Thoracic aorta (tissue), 2 donors: ENCODE data around the gene DUSP6. TPM values are rescaled to one million over a fixed set of nuclear protein-coding genes. Genes with fewer than 3 reads are reported as not detected.

Experiments
- ATAC-seq: fragments of 150-250 bp; one replicate; pipeline ENCODE4 v1.8.0; 2017; ENCODE audit warnings: low read depth; ENCODE audit not compliant: insufficient number of reproducible peaks, low FRiP score
- DNase-seq: peaks from one replicate; pipeline ENCODE4 v3.0.0-alpha.2; 2020; ENCODE audit warnings: low spot score
- H3K27ac ChIP-seq, 2 donors: fragments of 200-600 bp; sonication (generic); 1 replicate in 1 of 2; 2 replicates in 1 of 2; pipeline ENCODE4 v1.5.1; 2016; ENCODE audit warnings: mild to moderate bottlenecking in 2 of 2, moderate library complexity in 2 of 2
- H3K27me3 ChIP-seq: fragments of 200-600 bp; sonication (generic); replicated peaks from 2 replicates; pipeline ENCODE4 v1.6.0; 2016; ENCODE audit warnings: mild to moderate bottlenecking; ENCODE audit not compliant: insufficient read depth
- H3K36me3 ChIP-seq: fragments of 200-600 bp; sonication (generic); one replicate; pipeline ENCODE4 v1.5.1; 2016
- H3K4me1 ChIP-seq, 2 donors: fragments of 200-600 bp; sonication (generic); 1 replicate in 1 of 2; 2 replicates in 1 of 2; pipeline versions ENCODE4 v1.5.1 to v1.6.0; 2016; ENCODE audit warnings: low read depth in 2 of 2, mild to moderate bottlenecking in 1 of 2; ENCODE audit not compliant: control insufficient read depth in 1 of 2
- H3K4me3 ChIP-seq: fragments of 200-600 bp; sonication (generic); 2 replicates; pipeline ENCODE4 v1.5.1; 2016; ENCODE audit warnings: mild to moderate bottlenecking
- H3K9me3 ChIP-seq: fragments of 200-600 bp; sonication (generic); 2 replicates; pipeline ENCODE4 v1.5.1; 2016
- CTCF ChIP-seq: fragments of 200-600 bp; sonication (generic); IDR thresholded peaks from one replicate; pipeline ENCODE4 v1.5.1; 2019; ENCODE audit warnings: antibody characterized with exemption
- total RNA-seq, 2 donors: library from RNA; depleted of rRNA; stranded (reverse); fragments of >200 nt; gene quantifications; one replicate each; pipeline versions ENCODE4 v1.1.0 to v1.2.3, GENCODE V29; 2016

The DUSP6 gene
- total RNA-seq, 2 donors from 2014 or later = 103 to 147 TPM

- no peaks in the 10 kb centered on the region for H3K27me3 ChIP-seq
- no peak for TF ChIP-seq CTCF
- H3K4me3 ChIP-seq = no peak overlapping the region
- H3K9me3 ChIP-seq = no peaks in the 10 kb centered on the region
- no peak for DNase-seq
- peaks cover 0 to 33% of the 10 kb centered on the region in 2 donors for H3K4me1 ChIP-seq
- H3K36me3 ChIP-seq = no peaks in the 10 kb centered on the region
- H3K27ac ChIP-seq = no peak overlapping the region
- no peak for ATAC-seq
These were observed 14.5 kb upstream of the DUSP6 start for GRCh38 chr12:89366676-89367364.

DNA sequence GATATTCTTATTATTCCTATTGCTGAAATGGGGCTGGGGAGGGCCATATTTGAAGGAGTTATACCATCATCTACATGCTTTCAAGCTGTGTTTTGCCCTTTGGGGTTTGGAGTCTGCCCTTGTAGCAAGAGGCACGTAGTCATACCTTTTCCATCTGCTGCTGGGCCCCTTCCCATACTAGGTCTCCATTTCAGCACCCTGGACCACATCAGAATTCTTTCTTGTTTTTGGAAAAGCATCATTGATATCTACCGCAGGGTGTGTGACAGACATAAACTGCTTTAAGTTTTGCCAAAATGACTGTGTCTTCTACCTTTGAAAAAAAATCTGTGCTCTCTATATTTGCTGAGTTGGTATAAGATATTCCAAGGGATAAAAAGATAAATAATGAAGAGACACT lies 12.3 kb upstream of the DUSP6 start:
- no peak for DNase-seq
- no peak for TF ChIP-seq CTCF
- peaks cover 0 to 21% of the 10 kb centered on the region in 2 donors for H3K4me1 ChIP-seq
- H3K4me3 ChIP-seq = no peak overlapping the region
- H3K9me3 ChIP-seq = no peaks in the 10 kb centered on the region
- H3K27ac ChIP-seq = no peak overlapping the region
- no peaks in the 10 kb centered on the region for H3K36me3 ChIP-seq
- H3K27me3 ChIP-seq = no peaks in the 10 kb centered on the region
- no peak for ATAC-seq

DNA sequence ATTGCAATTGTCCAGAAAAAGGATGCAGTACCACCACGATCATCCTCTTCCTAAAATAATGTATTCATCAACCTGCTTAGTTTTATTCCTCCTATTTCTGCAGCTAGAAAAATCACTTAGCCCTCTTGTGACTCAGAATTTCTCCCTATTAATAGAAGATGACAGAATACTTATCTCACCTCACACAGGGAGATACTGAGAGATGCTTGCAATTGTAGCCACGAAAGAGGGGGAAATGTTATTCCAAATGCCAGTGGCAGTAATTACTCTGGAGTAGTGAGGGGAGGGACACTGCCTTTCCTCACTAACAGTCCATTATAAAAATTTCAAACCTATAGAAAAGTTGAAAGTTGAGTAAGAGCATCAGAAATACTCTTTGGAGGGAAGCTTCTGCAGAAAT lies 11.8 kb upstream of the DUSP6 start:
- ATAC-seq (peak; percentile 32), DNase-seq (no peak)
- Histone ChIP-seq H3K27ac (no peak overlapping the region), H3K9me3 (no peaks in the 10 kb centered on the region), H3K4me1 (peaks cover 0 to 21% of the 10 kb centered on the region in 2 donors), H3K27me3 (no peaks in the 10 kb centered on the region), H3K36me3 (no peaks in the 10 kb centered on the region), H3K4me3 (no peak overlapping the region)
- TF ChIP-seq CTCF = no peak

- no peaks in the 10 kb centered on the region for H3K9me3 ChIP-seq
- DNase-seq = no peak
- TF ChIP-seq CTCF = no peak
- H3K4me1 ChIP-seq = peaks cover 0 to 21% of the 10 kb centered on the region in 2 donors
- H3K27me3 ChIP-seq = no peaks in the 10 kb centered on the region
- no peak overlapping the region for H3K4me3 ChIP-seq
- H3K27ac ChIP-seq = no peak overlapping the region
- no peak for ATAC-seq
- H3K36me3 ChIP-seq = no peaks in the 10 kb centered on the region
These were observed 11.3 kb upstream of the DUSP6 start for GRCh38 chr12:89363582-89363981.

GRCh38 chr12:89363084-89363483 lies 10.8 kb upstream of the DUSP6 start:
- Histone ChIP-seq H3K36me3 (no peaks in the 10 kb centered on the region), H3K4me3 (no peak overlapping the region), H3K27ac (no peak overlapping the region), H3K27me3 (no peaks in the 10 kb centered on the region), H3K4me1 (peaks cover 0 to 21% of the 10 kb centered on the region in 2 donors), H3K9me3 (no peaks in the 10 kb centered on the region)
- no peak for ATAC-seq
- TF ChIP-seq CTCF = no peak
- DNase-seq = no peak
